B cell (primary cell): Measurements from ENCODE around the gene HSCB. TPM values are rescaled to one million over a fixed set of nuclear protein-coding genes. Genes with fewer than 3 reads are reported as not detected.
A peak's percentile ranks its signal among the peaks of the same experiment; 100 is the strongest.

Experiments
- ATAC-seq: fragments of 200-7000 bp; cut with Tn5 transposase; one replicate; pipeline ENCODE4 v1.10.0; 2021; ENCODE audit warnings: low read depth, mild to moderate bottlenecking, moderate number of reproducible peaks, moderate library complexity
- CTCF ChIA-PET: fragments of 350-600 bp; sonication (Branson Sonifier 250); formaldehyde crosslinking; loops from one replicate; lab custom pipeline; 2021; ENCODE audit warnings: antibody characterized with exemption, inconsistent platforms; lab: Charles Lee
- POLR2A ChIA-PET: fragments of 350-600 bp; sonication (Branson Sonifier 250); formaldehyde crosslinking; loops from one replicate; lab custom pipeline; 2021; ENCODE audit warnings: antibody characterized with exemption; lab: Charles Lee
- DNase-seq: peaks from one replicate; pipeline ENCODE4 v3.0.0; 2013
- H2AFZ ChIP-seq: 2 replicates; pipeline ENCODE4 v1.6.1; 2012; ENCODE audit warnings: mild to moderate bottlenecking, low read depth, low read length; ENCODE audit not compliant: insufficient read depth, poor library complexity, severe bottlenecking
- H3K27ac ChIP-seq, 2 donors: 1 replicate in 1 of 2; 2 replicates in 1 of 2; pipeline ENCODE4 v1.5.1; 2012 to 2013; ENCODE audit warnings: low read length in 2 of 2, mild to moderate bottlenecking in 2 of 2, moderate library complexity in 1 of 2
- H3K27me3 ChIP-seq, 4 experiments: fragments of 200-600 bp in 1 of 4; sonication (generic) in 1 of 4; replicated peaks in 1 of 4; 1 replicate in 2 of 4; 2 replicates in 2 of 4; pipeline versions ENCODE4 v1.6.1 to v1.7.0; 2013 to 2016; ENCODE audit warnings: low read length in 3 of 4, mild to moderate bottlenecking in 2 of 4, mixed read lengths in 1 of 4, moderate library complexity in 1 of 4; ENCODE audit not compliant: insufficient read depth in 4 of 4, control insufficient read depth in 3 of 4; ENCODE audit errors: control extremely low read depth in 1 of 4
- H3K36me3 ChIP-seq, 2 experiments: replicated peaks in 1 of 2; 1 replicate in 1 of 2; 2 replicates in 1 of 2; pipeline versions ENCODE4 v1.6.1 to v1.7.1; 2013; ENCODE audit warnings: low read length in 1 of 2; ENCODE audit not compliant: insufficient read depth in 2 of 2, control insufficient read depth in 1 of 2; ENCODE audit errors: control extremely low read depth in 1 of 2, extremely low read depth in 1 of 2
- H3K4me1 ChIP-seq, 2 donors: fragments of 200-600 bp in 1 of 2; sonication (generic) in 1 of 2; 1 replicate in 1 of 2; 2 replicates in 1 of 2; pipeline versions ENCODE4 v1.5.1 to v1.6.1; 2013 to 2017; ENCODE audit warnings: low read length in 2 of 2; ENCODE audit not compliant: control insufficient read depth in 2 of 2, insufficient read depth in 2 of 2
- H3K4me2 ChIP-seq: replicated peaks from 2 replicates; pipeline ENCODE3; 2012; ENCODE audit warnings: mild to moderate bottlenecking, low read depth, low read length; ENCODE audit not compliant: poor library complexity, severe bottlenecking
- H3K4me3 ChIP-seq, 5 experiments: fragments of 200-600 bp in 1 of 5; sonication (generic) in 1 of 5; 1 replicate in 3 of 5; 2 replicates in 2 of 5; pipeline versions ENCODE4 v1.5.1 to v1.7.0; 2011 to 2016; ENCODE audit warnings: low read length in 4 of 5, mild to moderate bottlenecking in 4 of 5, low read depth in 2 of 5, control low read depth in 1 of 5, moderate library complexity in 1 of 5; ENCODE audit not compliant: insufficient read depth in 1 of 5; ENCODE audit errors: control extremely low read depth in 1 of 5, extremely low read depth in 1 of 5
- H3K79me2 ChIP-seq: fragments of 200-600 bp; sonication (generic); one replicate; pipeline ENCODE4 v1.6.0; 2016; ENCODE audit warnings: low read length; ENCODE audit not compliant: control insufficient read depth, insufficient read depth
- H3K9ac ChIP-seq: fragments of 200-600 bp; sonication (generic); 2 replicates; pipeline ENCODE4 v1.6.1; 2017; ENCODE audit warnings: mild to moderate bottlenecking, low read length, moderate library complexity
- H3K9me3 ChIP-seq, 3 donors: one replicate each; pipeline versions ENCODE4 v1.6.1 to v1.7.1; 2013; ENCODE audit warnings: low read length in 2 of 3; ENCODE audit not compliant: control insufficient read depth in 2 of 3, insufficient read depth in 1 of 3; ENCODE audit errors: control extremely low read depth in 1 of 3
- H4K20me1 ChIP-seq: 2 replicates; pipeline ENCODE4 v1.6.0; 2012; ENCODE audit warnings: mild to moderate bottlenecking, low read length; ENCODE audit not compliant: insufficient read depth, control insufficient read depth, poor library complexity, severe bottlenecking
- H3K27ac Mint-ChIP-seq: one replicate; pipeline ENCODE4 v1.8.0; 2021; ENCODE audit warnings: mixed read lengths
- H3K27me3 Mint-ChIP-seq: one replicate; pipeline ENCODE4 v1.8.0; 2021; ENCODE audit warnings: mixed read lengths
- H3K4me1 Mint-ChIP-seq: one replicate; pipeline ENCODE4 v1.8.0; 2021; ENCODE audit warnings: mixed read lengths
- H3K4me3 Mint-ChIP-seq: one replicate; pipeline ENCODE4 v1.8.0; 2021; ENCODE audit warnings: mixed read lengths
- H3K9me3 Mint-ChIP-seq: one replicate; pipeline ENCODE4 v1.8.0; 2022; ENCODE audit warnings: mixed read lengths; ENCODE audit not compliant: insufficient read depth
- CTCF ChIP-seq: fragments of 200-600 bp; IDR thresholded peaks from one replicate; pipeline ENCODE4 v1.8.0; 2022; ENCODE audit warnings: antibody characterized with exemption, mild to moderate bottlenecking
- EZH2 ChIP-seq: IDR thresholded peaks from 2 replicates; pipeline ENCODE4 v1.6.1; 2012; ENCODE audit warnings: borderline replicate concordance, low read depth, mild to moderate bottlenecking, moderate library complexity, low read length; ENCODE audit not compliant: insufficient read depth, poor library complexity, severe bottlenecking
- WGBS: methylation state at CpG from one replicate; pipeline ENCODE4 v1.1.5; 2013; ENCODE audit warnings: missing lambda C conversion rate; ENCODE audit not compliant: insufficient coverage; 5-methylcytosine and 5-hydroxymethylcytosine counted together
- intact Hi-C: fragments of 100-400 bp; cut with micrococcal nuclease; formaldehyde crosslinking; loops from one replicate; pipeline ENCODE4 v1.10.0; 2022
- polyA plus RNA-seq: library from polyadenylated mRNA; depleted of rRNA; stranded (reverse); fragments of >200 nt; gene quantifications from 2 replicates; pipeline ENCODE4 v1.2.3, GENCODE V29; 2012
- total RNA-seq, 2 donors: library from RNA; stranded (reverse); fragments of 120-200 nt in 1 of 2; gene quantifications; 1 replicate in 1 of 2; 2 replicates in 1 of 2; pipeline versions ENCODE4 v1.2.3 to v1.2.4, GENCODE V29; 2013 to 2022

The HSCB gene
- total and polyA plus RNA-seq, 2 donors (not counting 1 experiment from before 2014, with no cell fraction given), result 12.8 to 18.3 TPM

- TF ChIP-seq EZH2 (no peak), CTCF (no peak)
- peak overlapping the region; percentile 60 to 95 for H3K27ac ChIP-seq
- H4K20me1 ChIP-seq, result no peaks in the 10 kb centered on the region
- ATAC-seq (no peak), DNase-seq (no peak)
- peaks cover 3 to 22% of the 10 kb centered on the region in 2 experiments for H3K36me3 ChIP-seq
- H3K9me3 Mint-ChIP-seq, result no peaks in the 10 kb centered on the region
- intact Hi-C loops, result loop anchor here (5.0 kb wide), 2 partner anchors 824 to 1141 kb away; partner anchors contain the start of genes MTMR3 and PITPNB
- H3K4me3 ChIP-seq, result peak overlapping the region; percentile 51 to 99 (median 84)
- peaks cover 10 to 18% of the 10 kb centered on the region in 2 donors for H3K4me1 ChIP-seq
- H3K4me3 Mint-ChIP-seq, result peak overlapping the region; percentile 87
- H3K27me3 Mint-ChIP-seq, result no peaks in the 10 kb centered on the region
- 6% methylated on average over 11 of the region's 18 CpGs for WGBS
- peak overlapping the region; percentile 94 for H2AFZ ChIP-seq
- peak overlapping the region; percentile 79 for H3K4me2 ChIP-seq
- H3K9me3 ChIP-seq, result no peaks in the 10 kb centered on the region
- H3K27ac Mint-ChIP-seq, result peak overlapping the region; percentile 83
- H3K27me3 ChIP-seq, result no peaks in the 10 kb centered on the region
- POLR2A ChIA-PET, result interaction anchor here (1.0 to 1.4 kb wide), 2 partner anchors 20 to 31 kb away, joined by 3 to 5 read pairs; partner anchors contain the start of gene CCDC117
- CTCF ChIA-PET, result interaction anchor here (0.9 to 1.3 kb wide), 4 partner anchors 32 to 141 kb away, joined by 3 to 5 read pairs (median 4); partner anchors contain the start of genes CCDC117 and XBP1
- peaks cover 26% of the 10 kb centered on the region for H3K4me1 Mint-ChIP-seq
- peaks cover 51% of the 10 kb centered on the region for H3K79me2 ChIP-seq
- H3K9ac ChIP-seq, result peak overlapping the region; percentile 88
These were observed 547 bp upstream of the HSCB start for GRCh38 chr22:28741200-28741784.

- H3K4me1 ChIP-seq, result peaks cover 10 to 18% of the 10 kb centered on the region in 2 donors
- H3K9me3 ChIP-seq, result no peaks in the 10 kb centered on the region
- H3K27ac ChIP-seq, result peak overlapping the region; percentile 86 to 95
- DNase-seq, result no peak
- peak overlapping the region; percentile 94 for H2AFZ ChIP-seq
- 1% methylated on average over 10 of the region's 10 CpGs for WGBS
- H3K4me3 Mint-ChIP-seq, result peak overlapping the region; percentile 87
- H3K4me1 Mint-ChIP-seq, result peaks cover 26% of the 10 kb centered on the region
- ChIA-PET POLR2A (interaction anchor here (0.7 to 1.4 kb wide), 2 partner anchors 18 to 19 kb away, joined by 3 to 4 read pairs; no protein-coding TSS in a partner anchor), CTCF (interaction anchor here (0.6 to 0.7 kb wide), 2 partner anchors 30 to 854 kb away, joined by 3 to 4 read pairs; partner anchors contain the start of gene CCDC117)
- peak overlapping the region; percentile 83 for H3K27ac Mint-ChIP-seq
- TF ChIP-seq EZH2 (no peak), CTCF (no peak)
- H3K79me2 ChIP-seq, result peaks cover 38% of the 10 kb centered on the region
- H4K20me1 ChIP-seq, result no peaks in the 10 kb centered on the region
- peaks cover 3 to 30% of the 10 kb centered on the region in 2 experiments for H3K36me3 ChIP-seq
- H3K4me2 ChIP-seq, result peak overlapping the region; percentile 79
- H3K27me3 ChIP-seq, result no peaks in the 10 kb centered on the region
- H3K27me3 Mint-ChIP-seq, result no peaks in the 10 kb centered on the region
- ATAC-seq, result no peak
- intact Hi-C loops, result loop anchor here (1.0 to 5.0 kb wide), 4 partner anchors 30 to 1140 kb away; partner anchors contain the start of genes CCDC117, MTMR3, PITPNB and XBP1
- H3K4me3 ChIP-seq, result peak overlapping the region; percentile 65 to 99 (median 84)
- H3K9me3 Mint-ChIP-seq, result no peaks in the 10 kb centered on the region
- peak overlapping the region; percentile 88 for H3K9ac ChIP-seq
These were observed 723 bp downstream of the HSCB start for GRCh38 chr22:28742562-28742962.
